Measurements from ENCODE around the gene TLR8. TPM values are rescaled to one million over a fixed set of nuclear protein-coding genes. Genes with fewer than 3 reads are reported as not detected.

Gene TLR8
- total and polyA plus RNA-seq, 2 experiments from 2014 or later: not detected

GRCh38 chrX:12961196-12961718, 54.8 kb downstream of the TLR8 start:
- no peaks in the 10 kb centered on the region for H3K36me3 ChIP-seq (ENCODE audit: insufficient read depth)
- no peak overlapping the region for H2AFZ ChIP-seq
- no peak overlapping the region for H3K4me2 ChIP-seq
- no peak overlapping the region for H3K4me3 ChIP-seq
- no peaks in the 10 kb centered on the region for H3F3A ChIP-seq (replicated peaks; ENCODE audit: low read depth)
- H3K9me2 ChIP-seq (ENCODE audit: insufficient read depth): no peaks in the 10 kb centered on the region
- no peak for ATAC-seq
- TF ChIP-seq POLR2AphosphoS5 (IDR thresholded peaks at IDR 0.05; ENCODE audit: low read depth): no peak
- no peak for TF ChIP-seq JUNB (IDR thresholded peaks at IDR 0.05; ENCODE audit: unreplicated experiment)
- no peak for TF ChIP-seq CTCF (conservative IDR thresholded peaks at IDR 0.05; ENCODE audit: low read depth in 2 of 2)
- TF ChIP-seq ETS1 (IDR thresholded peaks at IDR 0.05): no peak
- TF ChIP-seq NANOG (IDR thresholded peaks at IDR 0.05; ENCODE audit: borderline replicate concordance): no peak
- TF ChIP-seq EZH2phosphoT487 (IDR thresholded peaks at IDR 0.05; ENCODE audit: unreplicated experiment): no peak
- TF ChIP-seq, protein P1, sequence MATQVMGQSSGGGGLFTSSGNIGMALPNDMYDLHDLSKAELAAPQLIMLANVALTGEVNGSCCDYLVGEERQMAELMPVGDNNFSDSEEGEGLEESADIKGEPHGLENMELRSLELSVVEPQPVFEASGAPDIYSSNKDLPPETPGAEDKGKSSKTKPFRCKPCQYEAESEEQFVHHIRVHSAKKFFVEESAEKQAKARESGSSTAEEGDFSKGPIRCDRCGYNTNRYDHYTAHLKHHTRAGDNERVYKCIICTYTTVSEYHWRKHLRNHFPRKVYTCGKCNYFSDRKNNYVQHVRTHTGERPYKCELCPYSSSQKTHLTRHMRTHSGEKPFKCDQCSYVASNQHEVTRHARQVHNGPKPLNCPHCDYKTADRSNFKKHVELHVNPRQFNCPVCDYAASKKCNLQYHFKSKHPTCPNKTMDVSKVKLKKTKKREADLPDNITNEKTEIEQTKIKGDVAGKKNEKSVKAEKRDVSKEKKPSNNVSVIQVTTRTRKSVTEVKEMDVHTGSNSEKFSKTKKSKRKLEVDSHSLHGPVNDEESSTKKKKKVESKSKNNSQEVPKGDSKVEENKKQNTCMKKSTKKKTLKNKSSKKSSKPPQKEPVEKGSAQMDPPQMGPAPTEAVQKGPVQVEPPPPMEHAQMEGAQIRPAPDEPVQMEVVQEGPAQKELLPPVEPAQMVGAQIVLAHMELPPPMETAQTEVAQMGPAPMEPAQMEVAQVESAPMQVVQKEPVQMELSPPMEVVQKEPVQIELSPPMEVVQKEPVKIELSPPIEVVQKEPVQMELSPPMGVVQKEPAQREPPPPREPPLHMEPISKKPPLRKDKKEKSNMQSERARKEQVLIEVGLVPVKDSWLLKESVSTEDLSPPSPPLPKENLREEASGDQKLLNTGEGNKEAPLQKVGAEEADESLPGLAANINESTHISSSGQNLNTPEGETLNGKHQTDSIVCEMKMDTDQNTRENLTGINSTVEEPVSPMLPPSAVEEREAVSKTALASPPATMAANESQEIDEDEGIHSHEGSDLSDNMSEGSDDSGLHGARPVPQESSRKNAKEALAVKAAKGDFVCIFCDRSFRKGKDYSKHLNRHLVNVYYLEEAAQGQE (IDR thresholded peaks at IDR 0.05; ENCODE audit: unreplicated experiment): no peak
- TF ChIP-seq STAT1 (IDR thresholded peaks at IDR 0.05; ENCODE audit: unreplicated experiment): no peak
- no peak for TF ChIP-seq ZNF114 (CRISPR knock-in tag; IDR thresholded peaks at IDR 0.05)
- no peak for TF ChIP-seq ZNF331 (CRISPR knock-in tag; IDR thresholded peaks at IDR 0.05; ENCODE audit: low read depth)
- no peak for TF ChIP-seq EZH2 (IDR thresholded peaks at IDR 0.05; ENCODE audit: low read depth, unreplicated experiment)
- no peak for TF ChIP-seq CREB1 (CRISPR knock-in tag; IDR thresholded peaks at IDR 0.05; ENCODE audit: low read depth)
- no peak for TF ChIP-seq ZNF462 (CRISPR knock-in tag; IDR thresholded peaks at IDR 0.05)
- no peak overlapping the region for H3K27ac ChIP-seq (ENCODE audit: low read depth)
- H3K4me1 Mint-ChIP-seq: peaks cover 6% of the 10 kb centered on the region
- peaks cover 19% of the 10 kb centered on the region; the same call in 2 of the 3 replicates for H3K36me3 Mint-ChIP-seq (ENCODE audit: low read depth)
- DNase-seq (ENCODE audit: low spot score): no peak
- H3K9me3 Mint-ChIP-seq: peaks cover 25% of the 10 kb centered on the region
- H3K4me1 ChIP-seq (ENCODE audit: insufficient read depth): no peaks in the 10 kb centered on the region; the same call in 1 of the 2 replicates
- no peak overlapping the region; the same call in 1 of the 2 replicates for H3K27ac Mint-ChIP-seq
- H3K4me3 Mint-ChIP-seq: no peak overlapping the region
- H3K27me3 Mint-ChIP-seq (ENCODE audit: insufficient read depth, low read depth, poor library complexity): peaks cover 2% of the 10 kb centered on the region
- no peaks in the 10 kb centered on the region for H3K79me2 ChIP-seq (replicated peaks; ENCODE audit: insufficient read depth)
- no peaks in the 10 kb centered on the region for H4K20me1 ChIP-seq (replicated peaks; ENCODE audit: insufficient read depth)
- no peaks in the 10 kb centered on the region for H3K27me3 ChIP-seq (ENCODE audit: insufficient read depth)

All from GM23338 (cell line).